Brain microvascular endothelial cell (primary cell): Measurements from ENCODE around the gene PCNT.
"Not testable (repeated sequence)": the region's sequence is repeated elsewhere in the genome, so short reads cannot be mapped to it uniquely, and the experiment has no call there.

ENCODE experiments used
- DNase-seq: peaks from one replicate; pipeline ENCODE4 v3.0.0-alpha.2; 2020
- H3K27ac ChIP-seq: fragments of 250-450 bp; sonication (Bioruptor Pico); 2 replicates; pipeline ENCODE4 v1.5.1; 2020; ENCODE audit warnings: mild to moderate bottlenecking, moderate library complexity
- H3K27me3 ChIP-seq: fragments of 250-450 bp; sonication (Bioruptor Pico); replicated peaks from 2 replicates; pipeline ENCODE4 v1.5.1; 2020; ENCODE audit warnings: mild to moderate bottlenecking
- H3K36me3 ChIP-seq: fragments of 250-450 bp; sonication (Bioruptor Pico); replicated peaks from 2 replicates; pipeline ENCODE4 v1.5.1; 2020; ENCODE audit warnings: mild to moderate bottlenecking
- H3K4me3 ChIP-seq: 2 replicates; pipeline ENCODE4 v1.5.1; 2011; ENCODE audit warnings: low read depth, mild to moderate bottlenecking, control low read depth, low read length, moderate library complexity
- in situ Hi-C: cut with HindIII; loops from 2 replicates; pipeline ENCODE4 v1.10.0; 2017; ENCODE audit warnings: low sequenced_read_pairs, low pct_ligation_motif_present
- TF ChIP-seq, protein P1 (sequence below): IDR thresholded peaks from 2 replicates; pipeline ENCODE4 v1.5.1; 2011; ENCODE audit warnings: low read depth, mild to moderate bottlenecking, moderate library complexity, low read length, control low read depth, inconsistent platforms; ENCODE audit errors: missing control alignments

Gene PCNT

DNA sequence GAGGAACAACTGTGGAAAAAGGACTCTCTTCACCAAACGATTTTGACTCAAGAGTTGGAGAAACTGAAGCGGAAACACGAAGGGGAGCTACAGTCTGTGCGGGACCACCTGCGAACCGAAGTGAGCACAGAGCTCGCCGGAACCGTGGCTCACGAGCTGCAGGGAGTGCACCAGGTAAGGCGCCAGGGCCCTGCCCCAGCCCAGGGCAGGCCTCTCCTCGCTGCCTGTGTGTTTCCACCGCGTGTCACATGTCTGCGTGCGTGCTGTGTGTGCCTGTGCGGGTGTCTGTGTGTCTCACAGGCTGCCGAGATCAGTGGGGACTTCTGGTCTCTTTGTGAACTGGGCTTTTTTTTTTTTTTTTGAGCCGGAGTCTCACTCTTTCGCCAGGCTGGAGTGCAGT, 43.0 kb downstream of the PCNT start:
- Histone ChIP-seq H3K27me3 (no peaks in the 10 kb centered on the region), H3K36me3 (peaks cover 15% of the 10 kb centered on the region), H3K4me3 (no peak overlapping the region), H3K27ac (no peak overlapping the region)
- DNase-seq, result no peak
- TF ChIP-seq, protein P1, sequence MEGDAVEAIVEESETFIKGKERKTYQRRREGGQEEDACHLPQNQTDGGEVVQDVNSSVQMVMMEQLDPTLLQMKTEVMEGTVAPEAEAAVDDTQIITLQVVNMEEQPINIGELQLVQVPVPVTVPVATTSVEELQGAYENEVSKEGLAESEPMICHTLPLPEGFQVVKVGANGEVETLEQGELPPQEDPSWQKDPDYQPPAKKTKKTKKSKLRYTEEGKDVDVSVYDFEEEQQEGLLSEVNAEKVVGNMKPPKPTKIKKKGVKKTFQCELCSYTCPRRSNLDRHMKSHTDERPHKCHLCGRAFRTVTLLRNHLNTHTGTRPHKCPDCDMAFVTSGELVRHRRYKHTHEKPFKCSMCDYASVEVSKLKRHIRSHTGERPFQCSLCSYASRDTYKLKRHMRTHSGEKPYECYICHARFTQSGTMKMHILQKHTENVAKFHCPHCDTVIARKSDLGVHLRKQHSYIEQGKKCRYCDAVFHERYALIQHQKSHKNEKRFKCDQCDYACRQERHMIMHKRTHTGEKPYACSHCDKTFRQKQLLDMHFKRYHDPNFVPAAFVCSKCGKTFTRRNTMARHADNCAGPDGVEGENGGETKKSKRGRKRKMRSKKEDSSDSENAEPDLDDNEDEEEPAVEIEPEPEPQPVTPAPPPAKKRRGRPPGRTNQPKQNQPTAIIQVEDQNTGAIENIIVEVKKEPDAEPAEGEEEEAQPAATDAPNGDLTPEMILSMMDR, result no peak
- in situ Hi-C loops, result no loop called here

DNA sequence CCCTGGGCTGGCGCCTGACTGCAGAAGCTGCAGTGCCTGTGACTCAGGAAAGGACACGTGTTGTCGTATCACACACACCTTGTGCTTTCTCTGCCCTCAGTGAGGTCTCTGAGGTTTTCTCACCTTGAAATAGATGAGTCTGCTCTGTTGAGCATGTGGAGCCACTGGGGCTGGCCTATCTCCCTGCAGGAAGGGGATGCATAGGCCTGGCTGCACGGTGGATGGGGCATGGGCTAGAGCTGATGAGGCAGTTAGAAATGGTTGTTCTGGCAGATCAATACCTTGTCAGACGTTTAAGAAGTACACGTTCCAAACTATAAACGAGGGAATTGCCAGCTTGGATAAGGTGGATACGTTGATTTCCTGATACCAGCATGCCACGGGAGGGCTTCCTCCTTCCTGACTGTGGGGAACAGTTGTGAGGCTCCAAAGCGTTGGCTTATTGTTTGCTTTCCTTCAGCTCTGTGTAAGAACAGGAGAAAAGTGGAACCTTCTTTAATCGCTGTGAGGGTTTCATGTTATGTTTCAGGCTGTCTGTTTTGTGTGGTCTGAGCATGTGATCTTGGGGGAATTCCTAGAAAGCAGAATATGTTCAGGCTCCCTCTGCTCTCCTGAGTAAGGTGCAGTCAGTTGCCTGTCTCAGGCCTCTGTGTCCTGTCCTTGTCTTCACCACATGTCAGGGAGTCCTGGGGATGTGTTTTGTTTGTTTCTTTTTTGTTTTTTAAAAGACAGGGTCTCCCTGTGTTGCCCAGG, 44.8 kb downstream of the PCNT start:
- in situ Hi-C loops, result no loop called here
- no peak overlapping the region for H3K27ac ChIP-seq
- no peak for DNase-seq

GRCh38 chr21:46369520-46370235, 45.7 kb downstream of the PCNT start:
- DNase-seq, result no peak
- in situ Hi-C loops, result no loop called here
- H3K4me3 ChIP-seq, result no peak overlapping the region
- TF ChIP-seq, protein P1, result no peak
- H3K36me3 ChIP-seq, result peaks cover 8% of the 10 kb centered on the region
- H3K27me3 ChIP-seq, result no peaks in the 10 kb centered on the region
- no peak overlapping the region for H3K27ac ChIP-seq

More for the DNA sequence above, 44.8 kb downstream of the PCNT start:
- Histone ChIP-seq H3K27me3 (no peaks in the 10 kb centered on the region), H3K36me3 (peaks cover 9% of the 10 kb centered on the region), H3K4me3 (no peak overlapping the region)
- TF ChIP-seq, protein P1, result no peak

GRCh38 chr21:46371204-46372013, 47.5 kb downstream of the PCNT start:
- Histone ChIP-seq H3K4me3 (no peak overlapping the region), H3K36me3 (peaks cover 8% of the 10 kb centered on the region), H3K27ac (no peak overlapping the region), H3K27me3 (no peaks in the 10 kb centered on the region)
- TF ChIP-seq, protein P1, result no peak
- DNase-seq, result no peak
- in situ Hi-C loops, result no loop called here

DNA sequence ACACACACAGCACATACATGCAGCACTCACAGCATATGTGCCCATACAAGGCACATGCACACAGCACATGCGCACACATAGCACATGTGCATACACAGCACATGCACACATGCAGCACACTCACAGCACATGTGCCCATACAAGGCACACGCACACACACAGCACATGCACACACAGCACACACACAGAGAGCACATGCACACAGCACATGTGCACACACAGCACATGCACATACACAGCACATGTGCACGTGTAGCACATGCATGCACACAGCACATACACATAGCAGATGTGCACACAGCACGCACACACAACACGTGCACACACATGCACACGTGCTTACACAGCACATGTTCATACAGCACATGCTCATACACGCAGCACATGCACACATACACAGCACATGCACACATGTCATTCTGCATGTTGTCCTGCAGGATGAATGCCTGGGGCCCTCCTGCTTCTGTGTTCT, 48.1 kb downstream of the PCNT start:
- Histone ChIP-seq H3K27ac (no peak overlapping the region), H3K27me3 (no peaks in the 10 kb centered on the region), H3K4me3 (no peak overlapping the region), H3K36me3 (peaks cover 8% of the 10 kb centered on the region)
- no peak for DNase-seq
- in situ Hi-C loops, result no loop called here
- TF ChIP-seq, protein P1, result no peak

GRCh38 chr21:46372947-46373346, 49.0 kb downstream of the PCNT start:
- H3K27ac ChIP-seq, H3K36me3 ChIP-seq, in situ Hi-C loops, H3K27me3 ChIP-seq, H3K4me3 ChIP-seq, DNase-seq: not testable (repeated sequence)
